Upper lobe of left lung (tissue), 6 donors: ENCODE data around the gene ARID4A. TPM values are rescaled to one million over a fixed set of nuclear protein-coding genes. Genes with fewer than 3 reads are reported as not detected.

ENCODE experiments used
- ATAC-seq, 2 donors: fragments of 200-7000 bp; cut with Tn5 transposase; one replicate each; pipeline ENCODE4 v1.9.1; 2022; ENCODE audit warnings: mild to moderate bottlenecking in 2 of 2, moderate library complexity in 2 of 2; ENCODE audit not compliant: low FRiP score in 2 of 2
- DNase-seq, 2 donors: peaks; one replicate each; pipeline ENCODE4 v3.0.0-alpha.2; 2019 to 2020
- H3K27ac ChIP-seq, 4 donors: fragments of 200-600 bp; sonication (generic); one replicate each; pipeline ENCODE4 v1.5.1; 2016 to 2019
- H3K27me3 ChIP-seq, 4 donors: fragments of 200-600 bp; sonication (generic); one replicate each; pipeline ENCODE4 v1.5.1; 2017 to 2019
- H3K36me3 ChIP-seq, 4 donors: fragments of 200-600 bp; sonication (generic); one replicate each; pipeline ENCODE4 v1.5.1; 2016 to 2019
- H3K4me1 ChIP-seq, 4 donors: fragments of 200-600 bp; sonication (generic); one replicate each; pipeline ENCODE4 v1.5.1; 2018 to 2019
- H3K4me3 ChIP-seq, 4 donors: fragments of 200-600 bp; sonication (generic); one replicate each; pipeline ENCODE4 v1.5.1; 2017 to 2019; ENCODE audit warnings: mild to moderate bottlenecking in 2 of 4, moderate library complexity in 1 of 4
- H3K9me3 ChIP-seq, 4 donors: fragments of 200-600 bp; sonication (generic); one replicate each; pipeline ENCODE4 v1.5.1; 2018 to 2019
- CTCF ChIP-seq, 6 experiments: fragments of 450-650 bp in 4 of 6; fragments of 200-600 bp in 2 of 6; sonication (generic) in 2 of 6; IDR thresholded peaks; one replicate each; pipeline ENCODE4 v1.5.1; 2016 to 2019; ENCODE audit warnings: antibody characterized with exemption in 6 of 6
- EP300 ChIP-seq, 4 donors: sonication (generic); formaldehyde crosslinking; IDR thresholded peaks; one replicate each; pipeline ENCODE4 v1.5.1; 2017; ENCODE audit warnings: antibody characterized with exemption in 4 of 4, control low read depth in 2 of 4
- POLR2A ChIP-seq, 4 donors: fragments of 450-650 bp; IDR thresholded peaks; one replicate each; pipeline ENCODE4 v1.5.1; 2016 to 2017; ENCODE audit warnings: antibody characterized with exemption in 4 of 4, mild to moderate bottlenecking in 2 of 4
- POLR2AphosphoS5 ChIP-seq, 2 donors: sonication (generic); formaldehyde crosslinking; IDR thresholded peaks; one replicate each; pipeline ENCODE4 v1.5.1; 2017; ENCODE audit warnings: antibody characterized with exemption in 2 of 2
- WGBS, 2 donors: methylation state at CpG; one replicate each; pipeline ENCODE4 v1.1.5; 2017 to 2018; 5-methylcytosine and 5-hydroxymethylcytosine counted together
- total RNA-seq, 6 donors: library from RNA; depleted of rRNA in 4 of 6; stranded (reverse); fragments of >200 nt in 4 of 6; gene quantifications; one replicate each; pipeline versions ENCODE4 v1.1.0 to v1.2.1, GENCODE V29; 2016 to 2021
- donor health status: DM: no; HTN: no; CAD: no; lungs with moderate emphysema.
- donor health status: DM: no; HTN: yes; CAD: no; lungs with severe emphysema.

The ARID4A gene
- total RNA-seq, 6 donors from 2014 or later = 18.4 to 96.4 (median 38.7) TPM

GRCh38 chr14:58285132-58285531 lies 13.2 kb upstream of the ARID4A start:
- no peak for ATAC-seq
- Histone ChIP-seq H3K4me3 (no peak overlapping the region), H3K27me3 (no peaks in the 10 kb centered on the region), H3K36me3 (peaks cover 9 to 73% (median 35%) of the 10 kb centered on the region in 4 donors), H3K9me3 (no peaks in the 10 kb centered on the region), H3K4me1 (peaks cover 34 to 50% (median 40%) of the 10 kb centered on the region in 4 donors), H3K27ac (no peak overlapping the region)
- 95 to 97% methylated on average over 4 of the region's 4 CpGs for WGBS, 2 donors
- no peak for TF ChIP-seq POLR2A (IDR thresholded peaks at IDR 0.05)
- no peak for TF ChIP-seq CTCF (IDR thresholded peaks at IDR 0.05)
- TF ChIP-seq POLR2AphosphoS5 (IDR thresholded peaks at IDR 0.05) = no peak
- TF ChIP-seq EP300 (IDR thresholded peaks at IDR 0.05) = no peak
- DNase-seq = no peak

- H3K27ac ChIP-seq = no peak overlapping the region
- H3K4me3 ChIP-seq = no peak overlapping the region
- 62 to 63% methylated on average over 3 of the region's 3 CpGs for WGBS, 2 donors
- peaks cover 16 to 95% (median 50%) of the 10 kb centered on the region in 4 donors for H3K36me3 ChIP-seq
- no peaks in the 10 kb centered on the region for H3K27me3 ChIP-seq
- ATAC-seq (no peak), DNase-seq (no peak)
- TF ChIP-seq CTCF (IDR thresholded peaks at IDR 0.05) = no peak
- TF ChIP-seq POLR2A (IDR thresholded peaks at IDR 0.05) = no peak
- no peak for TF ChIP-seq POLR2AphosphoS5 (IDR thresholded peaks at IDR 0.05)
- no peak for TF ChIP-seq EP300 (IDR thresholded peaks at IDR 0.05)
- peaks cover 18 to 42% (median 30%) of the 10 kb centered on the region in 4 donors for H3K4me1 ChIP-seq
- H3K9me3 ChIP-seq = no peaks in the 10 kb centered on the region
Measured at GRCh38 chr14:58287607-58288042, 10.7 kb upstream of the ARID4A start.

- Histone ChIP-seq H3K4me1 (peaks cover 14 to 36% (median 31%) of the 10 kb centered on the region in 4 donors), H3K9me3 (no peaks in the 10 kb centered on the region), H3K36me3 (peaks cover 18 to 95% (median 50%) of the 10 kb centered on the region in 4 donors), H3K27ac (no peak overlapping the region), H3K27me3 (no peaks in the 10 kb centered on the region), H3K4me3 (no peak overlapping the region)
- TF ChIP-seq EP300 (IDR thresholded peaks at IDR 0.05) = no peak
- TF ChIP-seq POLR2AphosphoS5 (IDR thresholded peaks at IDR 0.05) = no peak
- no peak for TF ChIP-seq POLR2A (IDR thresholded peaks at IDR 0.05)
- TF ChIP-seq CTCF (IDR thresholded peaks at IDR 0.05) = no peak
- WGBS, 2 donors = 63 to 80% methylated on average over 3 of the region's 3 CpGs
- DNase-seq (no peak), ATAC-seq (no peak)
Measured at GRCh38 chr14:58288106-58288792, 10.1 kb upstream of the ARID4A start.

GRCh38 chr14:58291646-58292045 lies 6.7 kb upstream of the ARID4A start:
- Histone ChIP-seq H3K4me1 (peaks cover 26 to 55% (median 49%) of the 10 kb centered on the region in 4 donors), H3K9me3 (no peaks in the 10 kb centered on the region), H3K4me3 (no peak overlapping the region), H3K36me3 (peaks cover 18 to 88% (median 46%) of the 10 kb centered on the region in 4 donors), H3K27me3 (no peaks in the 10 kb centered on the region), H3K27ac (no peak overlapping the region)
- 66 to 70% methylated on average over 5 of the region's 5 CpGs for WGBS, 2 donors
- no peak for ATAC-seq
- TF ChIP-seq CTCF (IDR thresholded peaks at IDR 0.05) (no peak), EP300 (IDR thresholded peaks at IDR 0.05) (no peak), POLR2A (IDR thresholded peaks at IDR 0.05) (no peak)
- no peak for DNase-seq

- H3K4me1 ChIP-seq = peaks cover 26 to 58% (median 52%) of the 10 kb centered on the region in 4 donors
- no peak for ATAC-seq
- H3K36me3 ChIP-seq = peaks cover 18 to 84% (median 45%) of the 10 kb centered on the region in 4 donors
- no peak for DNase-seq
- no peak for TF ChIP-seq POLR2AphosphoS5 (IDR thresholded peaks at IDR 0.05)
- no peak for TF ChIP-seq EP300 (IDR thresholded peaks at IDR 0.05)
- no peak for TF ChIP-seq CTCF (IDR thresholded peaks at IDR 0.05)
- TF ChIP-seq POLR2A (IDR thresholded peaks at IDR 0.05) = no peak
- no peak overlapping the region for H3K4me3 ChIP-seq
- no peaks in the 10 kb centered on the region for H3K27me3 ChIP-seq
- no peak overlapping the region for H3K27ac ChIP-seq
- WGBS, 2 donors = 86 to 89% methylated on average over 3 of the region's 3 CpGs
- no peaks in the 10 kb centered on the region for H3K9me3 ChIP-seq
Measured at GRCh38 chr14:58292187-58292586, 6.2 kb upstream of the ARID4A start.
